Measurements from ENCODE around the gene PIP5K1A. TPM values are rescaled to one million over a fixed set of nuclear protein-coding genes. Genes with fewer than 3 reads are reported as not detected.

PIP5K1A gene
- total and polyA plus RNA-seq, 4 donors = 4.0 to 32.0 (median 13.6) TPM

DNA sequence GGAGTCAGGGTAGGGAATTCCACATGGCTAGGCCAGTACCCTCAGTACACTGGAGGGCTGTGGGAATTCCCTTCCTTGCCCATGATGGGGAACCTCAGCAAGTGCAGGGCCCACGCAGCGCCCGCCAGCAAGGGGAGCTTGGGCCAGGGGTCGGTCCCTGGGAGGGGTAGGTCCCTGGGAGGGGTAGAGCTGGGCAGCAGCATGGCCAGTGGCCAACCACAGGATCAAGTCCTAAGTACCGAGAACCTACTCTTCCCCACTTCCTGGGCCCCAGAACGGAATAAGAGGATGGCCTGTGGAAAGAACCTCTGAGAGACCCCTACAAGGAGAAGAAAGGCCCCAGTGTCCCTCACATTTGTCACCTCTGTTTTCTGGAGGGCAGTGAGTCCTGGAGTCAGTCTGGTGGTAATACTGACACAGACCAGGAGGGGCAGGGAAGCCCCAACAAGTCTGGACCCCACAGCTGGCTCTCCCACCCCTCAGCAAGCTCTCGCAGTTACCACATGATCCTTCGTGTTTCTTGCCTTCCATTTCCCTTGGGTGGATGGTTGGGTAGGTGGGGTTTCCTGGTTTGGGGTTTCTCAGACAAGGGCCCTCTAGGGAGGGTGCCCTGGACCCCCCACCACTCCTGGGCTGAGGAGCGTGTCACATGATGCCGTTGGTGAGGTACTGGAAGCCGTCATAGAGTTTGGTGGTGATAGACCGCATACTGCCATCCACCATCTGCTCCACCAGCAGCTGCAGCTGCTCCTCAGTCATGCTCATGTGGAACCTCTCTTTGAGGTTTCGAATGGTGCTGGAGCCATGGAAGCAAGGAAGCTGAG, 94.1 kb downstream of the PIP5K1A start (continued):
- TF ChIP-seq, protein P1, sequence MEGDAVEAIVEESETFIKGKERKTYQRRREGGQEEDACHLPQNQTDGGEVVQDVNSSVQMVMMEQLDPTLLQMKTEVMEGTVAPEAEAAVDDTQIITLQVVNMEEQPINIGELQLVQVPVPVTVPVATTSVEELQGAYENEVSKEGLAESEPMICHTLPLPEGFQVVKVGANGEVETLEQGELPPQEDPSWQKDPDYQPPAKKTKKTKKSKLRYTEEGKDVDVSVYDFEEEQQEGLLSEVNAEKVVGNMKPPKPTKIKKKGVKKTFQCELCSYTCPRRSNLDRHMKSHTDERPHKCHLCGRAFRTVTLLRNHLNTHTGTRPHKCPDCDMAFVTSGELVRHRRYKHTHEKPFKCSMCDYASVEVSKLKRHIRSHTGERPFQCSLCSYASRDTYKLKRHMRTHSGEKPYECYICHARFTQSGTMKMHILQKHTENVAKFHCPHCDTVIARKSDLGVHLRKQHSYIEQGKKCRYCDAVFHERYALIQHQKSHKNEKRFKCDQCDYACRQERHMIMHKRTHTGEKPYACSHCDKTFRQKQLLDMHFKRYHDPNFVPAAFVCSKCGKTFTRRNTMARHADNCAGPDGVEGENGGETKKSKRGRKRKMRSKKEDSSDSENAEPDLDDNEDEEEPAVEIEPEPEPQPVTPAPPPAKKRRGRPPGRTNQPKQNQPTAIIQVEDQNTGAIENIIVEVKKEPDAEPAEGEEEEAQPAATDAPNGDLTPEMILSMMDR (IDR thresholded peaks at IDR 0.05; ENCODE audit: low read depth, low read length, missing input control) = no peak

DNA sequence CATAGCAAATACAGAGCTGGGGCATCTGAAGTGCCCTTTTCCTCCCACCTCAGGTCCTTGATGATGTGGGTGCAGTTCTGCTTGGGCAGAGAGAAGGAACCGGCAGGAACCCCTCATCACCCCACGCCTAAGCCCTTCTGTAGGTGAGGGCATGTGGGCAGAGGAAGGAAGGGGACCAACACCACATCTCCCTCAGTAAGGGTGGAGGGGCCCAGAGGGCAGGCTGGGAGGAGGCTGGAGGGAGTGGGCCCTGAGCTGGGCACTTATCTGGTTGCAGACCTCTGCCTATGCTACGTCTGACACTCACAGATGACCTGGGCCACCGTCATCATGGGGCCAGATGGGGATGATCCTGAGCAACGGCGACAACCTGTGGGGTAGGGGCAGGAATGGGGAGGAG, 94.7 kb downstream of the PIP5K1A start:
- Histone ChIP-seq H3K9me3 (ENCODE audit: control insufficient read depth in 4 of 4, low read length in 3 of 4) (no peaks in the 10 kb centered on the region), H3K9ac (ENCODE audit: low read depth in 1 of 2, low read length in 2 of 2) (no peak overlapping the region), H3K4me3 (ENCODE audit: low read depth in 1 of 3, low read length in 3 of 3) (no peak overlapping the region), H3K27me3 (ENCODE audit: control insufficient read depth in 4 of 4, insufficient read depth in 4 of 4, low read length in 3 of 4) (no peaks in the 10 kb centered on the region), H3K36me3 (ENCODE audit: control insufficient read depth in 4 of 4, insufficient read depth in 3 of 4, low read depth in 1 of 4, low read length in 3 of 4) (peaks cover 26 to 87% (median 50%) of the 10 kb centered on the region in 4 donors), H3K27ac (ENCODE audit: low read depth in 1 of 2, low read length in 2 of 2) (no peak overlapping the region), H3K4me1 (ENCODE audit: control insufficient read depth in 4 of 4, insufficient read depth in 4 of 4, low read length in 3 of 4) (no peaks in the 10 kb centered on the region)
- DNase-seq (ENCODE audit: low spot score) = no peak
- TF ChIP-seq RXRA (IDR thresholded peaks at IDR 0.05) = no peak
- TF ChIP-seq, protein P2, sequence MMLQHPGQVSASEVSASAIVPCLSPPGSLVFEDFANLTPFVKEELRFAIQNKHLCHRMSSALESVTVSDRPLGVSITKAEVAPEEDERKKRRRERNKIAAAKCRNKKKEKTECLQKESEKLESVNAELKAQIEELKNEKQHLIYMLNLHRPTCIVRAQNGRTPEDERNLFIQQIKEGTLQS (IDR thresholded peaks at IDR 0.05) = no peak
- no peak for TF ChIP-seq HNF4A (conservative IDR thresholded peaks at IDR 0.05)
- no peak for TF ChIP-seq FOXA1 (IDR thresholded peaks at IDR 0.05)
- TF ChIP-seq GABPA (IDR thresholded peaks at IDR 0.05 in 1 of 2, conservative IDR thresholded peaks at IDR 0.05 in 1 of 2) = no peak
- no peak for TF ChIP-seq TAF1 (conservative IDR thresholded peaks at IDR 0.05)
- TF ChIP-seq HNF4G (IDR thresholded peaks at IDR 0.05) = no peak
- TF ChIP-seq, protein P3, sequence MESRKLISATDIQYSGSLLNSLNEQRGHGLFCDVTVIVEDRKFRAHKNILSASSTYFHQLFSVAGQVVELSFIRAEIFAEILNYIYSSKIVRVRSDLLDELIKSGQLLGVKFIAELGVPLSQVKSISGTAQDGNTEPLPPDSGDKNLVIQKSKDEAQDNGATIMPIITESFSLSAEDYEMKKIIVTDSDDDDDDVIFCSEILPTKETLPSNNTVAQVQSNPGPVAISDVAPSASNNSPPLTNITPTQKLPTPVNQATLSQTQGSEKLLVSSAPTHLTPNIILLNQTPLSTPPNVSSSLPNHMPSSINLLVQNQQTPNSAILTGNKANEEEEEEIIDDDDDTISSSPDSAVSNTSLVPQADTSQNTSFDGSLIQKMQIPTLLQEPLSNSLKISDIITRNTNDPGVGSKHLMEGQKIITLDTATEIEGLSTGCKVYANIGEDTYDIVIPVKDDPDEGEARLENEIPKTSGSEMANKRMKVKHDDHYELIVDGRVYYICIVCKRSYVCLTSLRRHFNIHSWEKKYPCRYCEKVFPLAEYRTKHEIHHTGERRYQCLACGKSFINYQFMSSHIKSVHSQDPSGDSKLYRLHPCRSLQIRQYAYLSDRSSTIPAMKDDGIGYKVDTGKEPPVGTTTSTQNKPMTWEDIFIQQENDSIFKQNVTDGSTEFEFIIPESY (IDR thresholded peaks at IDR 0.05) = no peak
- TF ChIP-seq SP1 (IDR thresholded peaks at IDR 0.05) = no peak
- TF ChIP-seq FOXA2 (IDR thresholded peaks at IDR 0.05) = no peak
- TF ChIP-seq, protein P1 (IDR thresholded peaks at IDR 0.05; ENCODE audit: low read depth, low read length, missing input control) = no peak
- no peak for TF ChIP-seq JUND (IDR thresholded peaks at IDR 0.05)
- no peak for TF ChIP-seq RAD21 (IDR thresholded peaks at IDR 0.05)
- TF ChIP-seq EGR1 (IDR thresholded peaks at IDR 0.05; ENCODE audit: low read depth in 2 of 2) = no peak
- no peak for TF ChIP-seq NR2F2 (IDR thresholded peaks at IDR 0.05)
- TF ChIP-seq YY1 (IDR thresholded peaks at IDR 0.05) = no peak
- WGBS = 91% methylated on average over 6 of the region's 6 CpGs

Measured in liver (tissue), 9 donors.